HS-27A (cell line): ENCODE measurements around the gene PDSS1.
A peak's percentile ranks its signal among the peaks of the same experiment; 100 is the strongest.

ENCODE experiments used
- DNase-seq: peaks from one replicate; pipeline ENCODE4 v3.0.0-alpha.2; 2012; ENCODE audit warnings: low read depth, missing footprints

The PDSS1 gene

GRCh38 chr10:26699631-26700030 lies 2.1 kb downstream of the PDSS1 start:
- no peak for DNase-seq

DNA sequence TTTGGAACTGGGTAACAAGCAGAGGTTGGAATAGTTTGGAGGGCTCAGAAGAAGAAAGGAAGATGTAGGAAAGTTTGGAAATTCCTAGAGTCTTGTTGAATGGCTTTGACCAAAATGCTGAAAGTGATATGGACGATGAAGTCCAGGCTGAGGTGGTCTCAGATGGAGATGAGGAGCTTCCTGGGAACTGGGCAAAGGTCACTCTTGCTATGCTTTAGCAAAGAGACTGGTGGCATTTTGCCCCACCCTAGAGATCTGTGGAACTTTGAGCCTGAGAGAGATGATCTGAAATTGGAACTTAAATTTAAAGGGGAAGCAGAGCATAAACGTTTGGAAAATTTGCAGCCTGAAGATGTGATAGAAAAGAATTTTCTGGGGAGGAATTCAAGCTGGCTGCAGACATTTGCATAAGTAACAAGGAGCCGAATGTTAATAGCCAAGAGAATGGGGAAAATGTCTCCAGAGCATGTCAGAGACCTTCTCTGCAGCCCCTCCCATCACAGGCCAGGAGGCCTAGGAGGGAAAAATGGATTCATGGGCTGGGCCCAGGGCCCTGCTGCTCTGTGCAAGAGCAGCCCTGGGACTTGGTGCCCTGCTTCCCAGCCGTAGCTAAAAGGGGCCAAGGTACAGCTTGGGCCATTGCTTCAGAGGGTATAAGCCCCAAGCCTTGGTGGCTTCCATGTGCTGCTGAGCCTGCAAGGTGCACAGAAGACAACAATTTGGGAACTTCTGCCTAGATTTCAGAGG lies 3.6 kb downstream of the PDSS1 start:
- DNase-seq: no peak

DNA sequence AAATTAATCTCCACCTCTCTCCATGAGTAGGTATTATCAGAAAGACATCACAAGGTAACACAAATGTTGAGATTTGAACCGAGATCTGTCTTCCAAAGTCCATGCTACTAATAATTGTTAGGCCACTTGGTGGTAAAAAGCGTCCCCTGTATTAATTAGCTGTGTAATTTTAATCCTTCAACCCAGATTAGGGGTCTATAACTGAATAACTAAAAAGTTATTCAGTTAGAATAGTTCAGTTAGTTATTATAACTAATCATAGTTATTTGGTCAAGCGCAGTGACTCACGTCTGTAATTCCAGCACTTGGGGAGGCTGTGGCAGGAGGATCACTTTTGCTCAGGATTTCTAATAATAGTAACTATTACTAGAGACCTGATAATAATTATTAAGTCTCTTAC lies 5.6 kb downstream of the PDSS1 start:
- no peak for DNase-seq

DNA sequence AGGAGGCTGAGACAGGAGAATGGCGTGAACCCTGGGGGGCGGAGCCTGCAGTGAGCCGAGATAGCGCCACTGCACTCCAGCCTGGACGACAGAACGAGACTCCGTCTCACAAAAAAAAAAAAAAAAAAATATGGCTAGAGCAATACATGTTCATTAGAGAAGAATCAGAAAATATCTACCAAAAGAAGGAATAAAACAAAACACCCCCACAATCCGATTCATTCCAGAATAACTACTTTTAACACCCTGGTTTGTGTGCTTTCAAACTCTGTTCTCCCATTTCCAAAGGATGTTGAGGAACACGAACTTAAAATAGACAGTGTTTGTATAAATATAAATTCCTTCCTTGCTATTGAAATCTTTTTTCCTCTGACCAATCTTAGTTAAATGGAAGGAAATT lies 6.5 kb downstream of the PDSS1 start:
- DNase-seq: no peak

- no peak for DNase-seq
Observed at GRCh38 chr10:26706206-26706605, 8.7 kb downstream of the PDSS1 start.

- DNase-seq: no peak
Observed at GRCh38 chr10:26706936-26707335, 9.4 kb downstream of the PDSS1 start.

DNA sequence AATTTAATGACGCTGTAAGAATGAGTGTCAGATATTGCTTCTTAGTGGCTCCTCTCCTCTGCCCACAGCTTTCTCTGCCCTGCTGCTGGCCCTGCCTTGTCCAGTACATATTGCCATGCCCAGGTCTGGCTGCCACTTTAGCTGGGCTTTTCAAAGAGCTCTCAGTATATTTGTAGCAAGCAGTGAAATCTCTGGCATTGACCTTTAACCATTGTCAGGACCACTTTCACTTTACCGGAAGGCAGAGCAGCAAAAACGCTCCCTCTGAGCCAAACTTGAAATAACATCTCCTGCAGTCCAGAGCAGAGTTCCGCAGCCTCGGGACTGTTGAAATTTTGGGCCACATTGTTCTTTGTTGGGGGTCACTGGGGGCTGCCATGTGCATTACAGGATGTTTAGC lies 13.8 kb downstream of the PDSS1 start:
- DNase-seq: no peak

GRCh38 chr10:26714415-26715136 lies 17.1 kb downstream of the PDSS1 start:
- no peak for DNase-seq

- no peak for DNase-seq
Observed at GRCh38 chr10:26715137-26715487, 17.6 kb downstream of the PDSS1 start.

- DNase-seq: no peak
Observed at GRCh38 chr10:26717476-26717875, 20.0 kb downstream of the PDSS1 start.

- DNase-seq: no peak
Observed at GRCh38 chr10:26721561-26721960, 24.1 kb downstream of the PDSS1 start.

DNA sequence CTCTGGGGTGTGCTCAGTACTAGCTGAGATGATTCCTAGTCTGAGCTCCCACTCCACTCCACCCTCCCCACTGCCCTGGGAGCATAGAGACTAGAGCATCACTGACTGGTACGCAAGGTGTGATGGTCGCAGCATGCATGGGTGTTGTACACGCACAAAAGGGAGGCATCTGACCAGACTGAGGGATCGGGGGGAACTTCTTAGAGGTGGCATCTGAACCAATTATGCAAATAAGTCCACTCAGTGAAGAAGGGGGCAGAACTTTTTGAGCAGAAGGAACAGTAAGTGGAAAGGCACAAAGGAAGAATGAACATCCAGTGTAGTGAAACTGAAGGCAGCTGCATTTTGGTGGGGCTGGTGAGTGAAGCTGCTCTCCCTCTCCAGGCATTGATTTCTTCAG lies 25.5 kb downstream of the PDSS1 start:
- no peak for DNase-seq

DNA sequence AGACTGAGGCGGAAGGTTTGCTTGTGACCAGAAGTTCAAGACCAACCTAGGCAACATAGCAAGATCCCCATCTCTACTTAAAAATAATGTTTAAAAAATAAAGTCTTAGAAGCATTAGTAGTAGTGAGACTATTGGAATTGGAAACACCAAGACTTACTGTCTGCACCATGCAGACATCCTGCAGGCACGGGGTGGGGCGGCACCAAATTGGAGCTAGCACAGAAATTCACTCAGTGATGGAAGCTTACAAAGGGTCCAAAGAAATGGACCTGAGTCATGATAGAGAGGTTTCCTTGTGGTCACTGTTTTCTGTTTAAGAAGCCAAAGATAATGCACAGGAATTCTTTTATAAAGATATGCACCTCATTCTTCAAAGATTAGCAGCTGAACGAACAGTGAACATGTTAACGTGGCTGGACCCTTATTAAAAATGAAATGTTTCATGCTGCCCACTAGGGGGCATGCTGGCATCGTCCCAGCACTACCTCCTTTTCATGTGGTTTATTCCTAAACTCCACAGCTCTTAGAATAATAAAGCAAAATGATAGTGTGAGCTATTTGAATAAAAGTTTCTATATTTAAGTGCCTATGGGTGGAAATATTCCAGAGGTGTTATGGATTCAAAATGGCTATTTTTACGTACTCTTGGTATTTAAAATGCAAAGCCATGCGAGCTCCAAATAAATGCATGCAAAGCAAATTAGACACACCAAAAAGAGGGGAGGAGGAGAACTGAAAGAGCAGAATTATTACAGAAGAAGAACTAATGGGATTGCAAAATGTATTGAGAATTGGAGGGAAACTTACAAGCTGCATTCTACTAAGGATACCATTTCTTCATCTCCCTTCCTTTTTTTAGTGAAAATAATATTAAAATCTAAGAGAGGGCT lies 28.6 kb downstream of the PDSS1 start:
- DNase-seq: peak; percentile 7

- DNase-seq: no peak
Observed at GRCh38 chr10:26727005-26727404, 29.5 kb downstream of the PDSS1 start.

DNA sequence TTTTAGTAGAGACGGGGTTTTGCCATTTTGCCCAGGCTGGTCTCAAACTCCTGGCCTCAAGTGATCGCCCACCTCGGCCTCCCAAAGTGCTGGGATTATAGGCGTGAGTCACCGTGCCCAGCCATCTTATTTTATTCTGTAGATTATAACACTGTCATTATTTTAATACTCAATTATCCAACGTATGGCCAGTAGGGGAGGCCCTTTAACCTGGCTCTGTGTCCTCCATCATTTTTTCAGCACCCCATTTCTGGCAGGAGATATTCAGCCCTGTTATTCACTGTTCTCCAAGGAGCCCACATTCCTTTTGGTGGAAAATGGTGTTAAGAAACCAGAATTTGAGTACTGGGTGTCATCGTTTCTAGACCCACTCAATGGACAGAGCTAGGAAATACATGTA lies 31.5 kb downstream of the PDSS1 start:
- DNase-seq: no peak

- no peak for DNase-seq
Observed at GRCh38 chr10:26729395-26729794, 31.9 kb downstream of the PDSS1 start.

- no peak for DNase-seq
Observed at GRCh38 chr10:26730552-26730951, 33.1 kb downstream of the PDSS1 start.

- no peak for DNase-seq
Observed at GRCh38 chr10:26733750-26734568, 36.5 kb downstream of the PDSS1 start.

GRCh38 chr10:26735435-26735834 lies 37.9 kb downstream of the PDSS1 start:
- no peak for DNase-seq

DNA sequence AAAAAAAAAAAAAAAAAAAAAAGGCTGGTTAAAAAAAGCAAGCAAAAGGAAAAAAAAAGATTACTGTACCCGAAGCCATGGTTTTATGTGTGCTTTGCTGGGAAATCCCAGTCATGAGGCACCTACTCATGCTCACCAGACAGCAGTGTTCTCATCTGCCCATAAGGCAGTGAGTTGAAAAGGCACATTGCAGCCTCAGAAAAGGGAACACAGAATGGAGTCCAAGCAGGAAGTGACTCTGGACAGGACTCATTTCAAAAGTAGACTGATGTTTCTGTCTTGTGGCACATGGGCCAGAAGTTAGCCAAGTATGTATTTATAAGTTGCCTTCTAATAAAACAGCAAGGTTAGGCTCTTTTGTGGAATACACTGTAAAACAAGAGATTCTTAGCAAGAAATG lies 40.2 kb downstream of the PDSS1 start:
- DNase-seq: no peak

GRCh38 chr10:26738301-26738911 lies 40.9 kb downstream of the PDSS1 start:
- DNase-seq: no peak
